Activated naive CD8-positive, alpha-beta T cell treated with anti-CD3 and anti-CD28 coated beads, Interleukin-2, amount 10 ng/mL, durations not matched to agents 7 days and 5 days (primary cell): ENCODE results near the gene HSD17B1. TPM values are rescaled to one million over a fixed set of nuclear protein-coding genes. Genes with fewer than 3 reads are reported as not detected.

ENCODE experiments used
- ATAC-seq: fragments of 150-1000 bp; cut with Tn5 transposase; one replicate; pipeline ENCODE4 v1.10.0; 2021; ENCODE audit warnings: low read depth, moderate library complexity
- POLR2A ChIA-PET: fragments of 350-600 bp; sonication (Branson Sonifier 250); formaldehyde crosslinking; loops from one replicate; lab custom pipeline; 2021; ENCODE audit warnings: antibody characterized with exemption; lab: Charles Lee
- DNase-seq: peaks from one replicate; pipeline ENCODE4 v3.0.0; 2021
- H3K27ac Mint-ChIP-seq: one replicate; pipeline ENCODE4 v1.8.0; 2022; ENCODE audit warnings: mild to moderate bottlenecking, mixed read lengths
- H3K27me3 Mint-ChIP-seq: one replicate; pipeline ENCODE4 v1.8.0; 2022; ENCODE audit warnings: mild to moderate bottlenecking, moderate library complexity, mixed read lengths
- H3K36me3 Mint-ChIP-seq: one replicate; pipeline ENCODE4 v1.8.0; 2021; ENCODE audit warnings: mild to moderate bottlenecking, mixed read lengths
- H3K4me1 Mint-ChIP-seq: one replicate; pipeline ENCODE4 v1.8.0; 2021; ENCODE audit warnings: mixed read lengths
- H3K4me3 Mint-ChIP-seq: one replicate; pipeline ENCODE4 v1.8.0; 2022; ENCODE audit warnings: mild to moderate bottlenecking, moderate library complexity, mixed read lengths
- H3K9me3 Mint-ChIP-seq: one replicate; pipeline ENCODE4 v1.8.0; 2021; ENCODE audit warnings: mixed read lengths
- total RNA-seq, 2 experiments: library from RNA; stranded (reverse); gene quantifications; one replicate each; pipeline ENCODE4 v1.2.3, GENCODE V29; 2021

HSD17B1 gene
- total RNA-seq, 2 experiments from 2014 or later: 1.2 TPM

GRCh38 chr17:42518755-42519545 lies 33.8 kb upstream of the HSD17B1 start:
- ATAC-seq: no peak
- Mint-ChIP-seq H3K36me3 (no peaks in the 10 kb centered on the region), H3K4me1 (peaks cover 5% of the 10 kb centered on the region), H3K9me3 (no peaks in the 10 kb centered on the region), H3K4me3 (no peak overlapping the region), H3K27ac (no peak overlapping the region), H3K27me3 (no peaks in the 10 kb centered on the region)
- DNase-seq: no peak
- POLR2A ChIA-PET: interaction anchor here (1.2 kb wide), 1 partner anchor 11 kb away, joined by 3 read pairs; no protein-coding TSS in a partner anchor

- Mint-ChIP-seq H3K27ac (no peak overlapping the region), H3K4me1 (peaks cover 6% of the 10 kb centered on the region), H3K4me3 (no peak overlapping the region), H3K36me3 (no peaks in the 10 kb centered on the region), H3K9me3 (no peaks in the 10 kb centered on the region), H3K27me3 (no peaks in the 10 kb centered on the region)
- DNase-seq (no peak), ATAC-seq (no peak)
- POLR2A ChIA-PET: interaction anchor here (1.2 kb wide), 1 partner anchor 10 kb away, joined by 3 read pairs; no protein-coding TSS in a partner anchor
Measured at GRCh38 chr17:42519546-42520491, 32.9 kb upstream of the HSD17B1 start.

GRCh38 chr17:42520540-42520951 lies 32.2 kb upstream of the HSD17B1 start:
- Mint-ChIP-seq H3K9me3 (no peaks in the 10 kb centered on the region), H3K27me3 (peaks cover 3% of the 10 kb centered on the region), H3K4me3 (no peak overlapping the region), H3K4me1 (peaks cover 6% of the 10 kb centered on the region), H3K36me3 (no peaks in the 10 kb centered on the region), H3K27ac (no peak overlapping the region)
- ATAC-seq (no peak), DNase-seq (no peak)
- POLR2A ChIA-PET: no interaction called here

- Mint-ChIP-seq H3K36me3 (no peaks in the 10 kb centered on the region), H3K27ac (no peak overlapping the region), H3K4me1 (peaks cover 8% of the 10 kb centered on the region), H3K4me3 (no peak overlapping the region), H3K27me3 (peaks cover 3% of the 10 kb centered on the region), H3K9me3 (no peaks in the 10 kb centered on the region)
- ATAC-seq (no peak), DNase-seq (no peak)
- POLR2A ChIA-PET: no interaction called here
Measured at GRCh38 chr17:42521036-42521435, 31.7 kb upstream of the HSD17B1 start.

- H3K27me3 Mint-ChIP-seq: peaks cover 3% of the 10 kb centered on the region
- H3K27ac Mint-ChIP-seq: no peak overlapping the region
- DNase-seq: no peak
- no peaks in the 10 kb centered on the region for H3K36me3 Mint-ChIP-seq
- no peak overlapping the region for H3K4me3 Mint-ChIP-seq
- peaks cover 10% of the 10 kb centered on the region for H3K4me1 Mint-ChIP-seq
- POLR2A ChIA-PET: no interaction called here
- no peak for ATAC-seq
- no peaks in the 10 kb centered on the region for H3K9me3 Mint-ChIP-seq
Measured at GRCh38 chr17:42521666-42522262, 31.0 kb upstream of the HSD17B1 start.

GRCh38 chr17:42522263-42522790 lies 30.4 kb upstream of the HSD17B1 start:
- ATAC-seq: no peak

GRCh38 chr17:42522798-42523278 lies 29.9 kb upstream of the HSD17B1 start:
- H3K27ac Mint-ChIP-seq: no peak overlapping the region
- H3K4me3 Mint-ChIP-seq: no peak overlapping the region
- POLR2A ChIA-PET: no interaction called here
- peaks cover 13% of the 10 kb centered on the region for H3K4me1 Mint-ChIP-seq
- ATAC-seq (no peak), DNase-seq (no peak)
- H3K9me3 Mint-ChIP-seq: no peaks in the 10 kb centered on the region
- H3K36me3 Mint-ChIP-seq: no peaks in the 10 kb centered on the region
- peaks cover 3% of the 10 kb centered on the region for H3K27me3 Mint-ChIP-seq

More at GRCh38 chr17:42522263-42522790, 30.4 kb upstream of the HSD17B1 start:
- peaks cover 15% of the 10 kb centered on the region for H3K4me1 Mint-ChIP-seq
- no peak for DNase-seq
- POLR2A ChIA-PET: no interaction called here
- no peak overlapping the region for H3K4me3 Mint-ChIP-seq
- H3K27me3 Mint-ChIP-seq: peaks cover 3% of the 10 kb centered on the region
- H3K9me3 Mint-ChIP-seq: no peaks in the 10 kb centered on the region
- H3K36me3 Mint-ChIP-seq: no peaks in the 10 kb centered on the region
- no peak overlapping the region for H3K27ac Mint-ChIP-seq

GRCh38 chr17:42525221-42525620 lies 27.5 kb upstream of the HSD17B1 start:
- POLR2A ChIA-PET: no interaction called here
- no peak overlapping the region for H3K27ac Mint-ChIP-seq
- H3K36me3 Mint-ChIP-seq: no peaks in the 10 kb centered on the region
- peaks cover 24% of the 10 kb centered on the region for H3K4me1 Mint-ChIP-seq
- no peak overlapping the region for H3K4me3 Mint-ChIP-seq
- H3K27me3 Mint-ChIP-seq: peaks cover 3% of the 10 kb centered on the region
- DNase-seq: no peak
- H3K9me3 Mint-ChIP-seq: no peaks in the 10 kb centered on the region
- ATAC-seq: no peak

GRCh38 chr17:42526031-42526444 lies 26.7 kb upstream of the HSD17B1 start:
- no peaks in the 10 kb centered on the region for H3K36me3 Mint-ChIP-seq
- H3K4me1 Mint-ChIP-seq: peaks cover 32% of the 10 kb centered on the region
- DNase-seq (no peak), ATAC-seq (no peak)
- H3K27me3 Mint-ChIP-seq: peaks cover 3% of the 10 kb centered on the region
- no peak overlapping the region for H3K4me3 Mint-ChIP-seq
- no peaks in the 10 kb centered on the region for H3K9me3 Mint-ChIP-seq
- no peak overlapping the region for H3K27ac Mint-ChIP-seq
- POLR2A ChIA-PET: no interaction called here

- H3K27ac Mint-ChIP-seq: no peak overlapping the region
- no peaks in the 10 kb centered on the region for H3K9me3 Mint-ChIP-seq
- H3K4me3 Mint-ChIP-seq: no peak overlapping the region
- H3K4me1 Mint-ChIP-seq: peaks cover 41% of the 10 kb centered on the region
- POLR2A ChIA-PET: interaction anchor here (0.8 to 1.3 kb wide), 3 partner anchors 8 to 113 kb away, joined by 3 to 5 read pairs (median 4); partner anchors contain the start of gene NAGLU
- no peaks in the 10 kb centered on the region for H3K36me3 Mint-ChIP-seq
- peaks cover 3% of the 10 kb centered on the region for H3K27me3 Mint-ChIP-seq
- ATAC-seq (no peak), DNase-seq (no peak)
Measured at GRCh38 chr17:42527932-42528331, 24.8 kb upstream of the HSD17B1 start.

- Mint-ChIP-seq H3K27me3 (peaks cover 6% of the 10 kb centered on the region), H3K4me3 (no peak overlapping the region), H3K27ac (peak overlapping the region; percentile 89), H3K9me3 (no peaks in the 10 kb centered on the region), H3K4me1 (peaks cover 41% of the 10 kb centered on the region), H3K36me3 (no peaks in the 10 kb centered on the region)
- POLR2A ChIA-PET: interaction anchor here (0.7 to 1.2 kb wide), 2 partner anchors 11 to 275 kb away, joined by 3 read pairs; no protein-coding TSS in a partner anchor
- DNase-seq (no peak), ATAC-seq (no peak)
Measured at GRCh38 chr17:42529061-42529460, 23.7 kb upstream of the HSD17B1 start.

GRCh38 chr17:42530952-42531454 lies 21.7 kb upstream of the HSD17B1 start:
- DNase-seq (no peak), ATAC-seq (no peak)
- peaks cover 2% of the 10 kb centered on the region for H3K36me3 Mint-ChIP-seq
- H3K9me3 Mint-ChIP-seq: no peaks in the 10 kb centered on the region
- POLR2A ChIA-PET: interaction anchor here (1.4 to 2.1 kb wide), 2 partner anchors 10 to 218 kb away, joined by 6 read pairs; no protein-coding TSS in a partner anchor
- peaks cover 2% of the 10 kb centered on the region for H3K27me3 Mint-ChIP-seq
- H3K4me3 Mint-ChIP-seq: peak overlapping the region; percentile 79
- H3K4me1 Mint-ChIP-seq: peaks cover 45% of the 10 kb centered on the region
- H3K27ac Mint-ChIP-seq: peak overlapping the region; percentile 61
